ENCODE results near the gene SRC. TPM values are rescaled to one million over a fixed set of nuclear protein-coding genes. Genes with fewer than 3 reads are reported as not detected.

The SRC gene
- total and polyA plus RNA-seq, 2 of the 8 experiments (the other 6 are each of a cell fraction or from before 2014, with no cell fraction given) = 27.6 to 28.8 TPM

DNA sequence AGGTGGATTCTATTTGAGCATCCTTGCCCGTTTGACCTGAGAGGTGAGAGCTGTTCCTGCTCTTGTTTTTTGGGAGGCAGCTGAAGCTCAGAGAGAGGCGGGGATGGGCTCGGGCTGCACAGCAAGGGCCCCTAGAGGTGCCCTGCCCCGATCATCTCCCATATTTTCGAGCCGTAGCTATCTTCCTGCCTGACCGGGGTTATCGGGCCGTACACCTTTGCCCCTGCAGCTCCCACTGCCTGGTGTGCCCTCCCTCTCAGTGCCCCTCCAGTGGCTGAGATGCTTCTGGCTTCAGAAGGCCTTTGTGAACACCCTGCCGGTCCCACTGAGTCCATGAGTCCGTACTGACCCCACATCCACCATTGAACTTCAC lies 6.7 kb downstream of the SRC start (continued):
- TF ChIP-seq, protein P1, sequence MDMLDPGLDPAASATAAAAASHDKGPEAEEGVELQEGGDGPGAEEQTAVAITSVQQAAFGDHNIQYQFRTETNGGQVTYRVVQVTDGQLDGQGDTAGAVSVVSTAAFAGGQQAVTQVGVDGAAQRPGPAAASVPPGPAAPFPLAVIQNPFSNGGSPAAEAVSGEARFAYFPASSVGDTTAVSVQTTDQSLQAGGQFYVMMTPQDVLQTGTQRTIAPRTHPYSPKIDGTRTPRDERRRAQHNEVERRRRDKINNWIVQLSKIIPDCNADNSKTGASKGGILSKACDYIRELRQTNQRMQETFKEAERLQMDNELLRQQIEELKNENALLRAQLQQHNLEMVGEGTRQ (IDR thresholded peaks at IDR 0.05; ENCODE audit: low read length) = no peak
- TF ChIP-seq TCF12 (IDR thresholded peaks at IDR 0.05; ENCODE audit: low read depth, low read length) = no peak
- no peak for TF ChIP-seq BACH1 (IDR thresholded peaks at IDR 0.05; ENCODE audit: low read length)
- TF ChIP-seq SIRT6 (IDR thresholded peaks at IDR 0.05; ENCODE audit: low read length) = no peak
- no peak for TF ChIP-seq JUN (IDR thresholded peaks at IDR 0.05; ENCODE audit: low read depth, low read length)
- TF ChIP-seq CEBPB (IDR thresholded peaks at IDR 0.05; ENCODE audit: low read depth, low read length) = no peak
- no peak for TF ChIP-seq YY1 (IDR thresholded peaks at IDR 0.05; ENCODE audit: low read depth, low read length)
- TF ChIP-seq GABPA (IDR thresholded peaks at IDR 0.05; ENCODE audit: borderline replicate concordance, insufficient read depth, low read length) = no peak
- TF ChIP-seq HDAC2 (IDR thresholded peaks at IDR 0.05; ENCODE audit: borderline replicate concordance in 1 of 2, low read depth in 2 of 2, low read length in 2 of 2) = no peak
- no peak for TF ChIP-seq SAP30 (IDR thresholded peaks at IDR 0.05; ENCODE audit: insufficient read depth, insufficient replicate concordance, low read length)

Measured in H1 (cell line).